Mononuclear cell (primary cell): ENCODE results near the gene ANKRD6. TPM values are rescaled to one million over a fixed set of nuclear protein-coding genes. Genes with fewer than 3 reads are reported as not detected.

ENCODE experiments used
- H3K27me3 ChIP-seq: 2 replicates; pipeline ENCODE4 v1.6.0; 2011; ENCODE audit warnings: low read length, control low read depth; ENCODE audit not compliant: insufficient read depth
- H3K4me1 ChIP-seq: 2 replicates; pipeline ENCODE4 v1.5.1; 2011; ENCODE audit warnings: mild to moderate bottlenecking, low read length, control low read depth; ENCODE audit not compliant: insufficient read depth
- H3K4me3 ChIP-seq: 2 replicates; pipeline ENCODE4 v1.5.1; 2011; ENCODE audit warnings: mild to moderate bottlenecking, low read length, moderate library complexity
- H3K9me3 ChIP-seq: 2 replicates; pipeline ENCODE4 v1.5.1; 2011; ENCODE audit warnings: low read depth, mild to moderate bottlenecking, control low read depth, low read length
- total RNA-seq: library from RNA; depleted of rRNA; stranded (reverse); fragments of >200 nt; gene quantifications from one replicate; pipeline ENCODE4 v1.2.3, GENCODE V29; 2012

Gene ANKRD6
- total RNA-seq, 1 donor = 1.8 TPM

DNA sequence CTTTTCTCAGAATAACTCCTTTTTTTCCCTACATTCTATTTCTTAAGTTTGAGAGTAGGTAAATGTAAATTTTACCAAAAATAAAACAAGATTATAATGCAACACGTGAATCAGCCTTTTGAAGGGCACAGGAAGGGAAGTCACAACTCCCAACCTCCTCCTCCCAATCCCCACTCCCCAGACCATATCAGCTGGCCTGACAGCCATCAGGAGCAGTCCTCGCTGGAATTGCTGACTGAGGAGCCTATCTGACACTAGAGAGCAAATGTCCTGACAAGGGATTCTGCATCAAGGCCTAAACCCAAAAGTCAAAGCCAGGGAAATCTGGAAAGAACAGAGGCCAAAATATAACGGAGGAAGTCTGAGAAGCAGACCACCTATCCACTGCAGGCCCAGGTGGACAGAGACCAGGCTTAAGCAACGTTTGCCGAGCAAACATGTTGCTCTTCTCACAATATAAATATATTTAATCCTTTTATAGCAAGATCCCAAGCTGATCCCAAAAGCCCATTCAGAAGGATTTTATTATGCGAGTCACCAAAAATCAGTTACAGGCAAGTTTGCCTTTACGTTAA lies 23.4 kb upstream of the ANKRD6 start:
- no peak overlapping the region for H3K4me3 ChIP-seq
- H3K4me1 ChIP-seq = peaks cover 48% of the 10 kb centered on the region
- no peaks in the 10 kb centered on the region for H3K9me3 ChIP-seq
- peaks cover 6% of the 10 kb centered on the region for H3K27me3 ChIP-seq

DNA sequence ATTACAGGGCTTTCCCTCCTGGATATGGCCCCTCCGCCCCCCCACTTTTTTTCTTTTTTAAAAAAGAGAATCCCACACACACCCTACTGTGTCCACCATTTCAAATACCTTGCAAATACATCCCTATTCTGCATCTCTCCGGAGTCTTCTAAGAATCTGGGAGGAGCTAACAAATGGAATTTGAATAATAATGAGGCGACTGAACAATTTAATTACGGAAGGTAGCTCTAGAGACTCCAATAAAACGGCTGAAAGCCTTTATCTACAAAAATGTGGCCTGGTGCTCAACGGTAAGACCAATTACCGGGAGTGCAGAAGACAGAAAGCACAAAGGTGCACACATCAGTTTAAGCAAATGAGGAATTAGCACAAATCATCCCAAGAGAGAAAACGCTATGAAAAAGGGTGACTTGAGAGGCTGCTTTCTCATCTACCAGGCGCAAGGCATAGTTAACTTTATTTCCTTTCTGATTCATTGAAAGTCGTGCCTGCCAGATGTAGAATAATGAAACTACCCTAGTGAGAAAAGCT lies 22.7 kb upstream of the ANKRD6 start:
- H3K9me3 ChIP-seq = no peaks in the 10 kb centered on the region
- no peak overlapping the region for H3K4me3 ChIP-seq
- H3K4me1 ChIP-seq = peaks cover 48% of the 10 kb centered on the region
- peaks cover 9% of the 10 kb centered on the region for H3K27me3 ChIP-seq

DNA sequence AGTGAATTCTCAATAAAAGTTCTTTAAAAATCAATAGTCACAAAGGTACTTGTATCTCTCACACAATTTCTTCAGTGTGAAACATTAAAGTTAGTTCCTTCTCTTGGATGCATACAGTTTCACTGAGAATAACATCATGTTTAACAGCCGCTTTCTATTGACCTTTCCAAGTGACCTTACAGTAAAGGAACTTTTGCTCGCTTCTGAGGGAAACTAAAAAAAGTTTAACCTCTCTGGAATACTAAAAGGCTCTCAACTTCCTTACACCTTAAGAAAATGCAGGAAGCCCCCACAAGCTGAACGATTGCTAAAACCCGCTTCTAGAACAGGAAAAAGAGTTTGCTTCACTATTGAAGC lies 22.2 kb upstream of the ANKRD6 start:
- no peaks in the 10 kb centered on the region for H3K9me3 ChIP-seq
- H3K4me3 ChIP-seq = peak overlapping the region; percentile 61
- peaks cover 9% of the 10 kb centered on the region for H3K27me3 ChIP-seq
- peaks cover 48% of the 10 kb centered on the region for H3K4me1 ChIP-seq

DNA sequence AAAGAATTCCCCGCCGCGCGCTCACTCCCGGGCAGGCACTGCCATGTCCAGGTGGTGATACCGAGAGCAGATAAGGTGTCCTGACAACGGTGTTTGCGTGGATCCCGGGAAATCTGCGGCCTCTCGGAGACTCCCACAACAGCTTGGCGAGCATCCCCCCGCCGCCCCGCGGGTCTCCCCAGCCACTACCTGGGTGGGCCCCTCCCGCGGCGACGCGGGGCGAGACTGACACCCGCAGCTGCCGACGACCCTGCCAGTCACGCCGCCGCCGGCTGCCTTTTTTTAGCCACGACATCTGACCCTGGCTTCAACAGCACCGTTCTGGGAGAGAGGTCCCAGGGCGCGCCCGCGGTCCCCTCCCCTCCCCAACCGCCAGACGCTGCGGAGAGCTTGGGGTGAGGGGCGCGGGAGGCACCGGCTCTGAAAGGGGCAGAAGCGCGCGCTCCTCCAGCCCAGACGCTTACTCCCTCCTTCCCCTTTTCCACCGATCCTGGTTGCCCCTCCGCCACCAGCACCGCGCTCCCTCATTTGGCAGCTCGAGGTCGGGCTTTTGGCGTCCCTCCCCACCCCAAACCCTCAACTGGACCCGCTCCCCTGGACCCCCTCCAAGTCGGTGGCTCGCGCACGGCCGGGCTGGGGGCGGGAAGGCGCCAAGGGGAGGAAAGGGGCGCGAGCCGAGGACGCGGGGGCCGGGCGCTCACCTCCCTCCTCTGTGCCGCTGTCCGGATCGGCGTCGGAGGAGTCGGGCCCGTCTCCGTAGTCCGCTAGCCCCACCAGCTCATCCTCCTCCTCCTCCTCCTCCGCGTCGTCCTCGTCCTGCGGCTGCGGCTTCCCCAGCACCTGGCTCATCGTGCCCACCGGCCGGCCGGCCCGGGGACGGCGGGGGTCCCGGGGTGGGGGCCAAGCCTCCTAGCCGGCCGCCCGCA lies 21.5 kb upstream of the ANKRD6 start:
- H3K9me3 ChIP-seq = no peaks in the 10 kb centered on the region
- peak overlapping the region; percentile 61 for H3K4me3 ChIP-seq
- H3K27me3 ChIP-seq = peaks cover 9% of the 10 kb centered on the region
- peaks cover 43% of the 10 kb centered on the region for H3K4me1 ChIP-seq

DNA sequence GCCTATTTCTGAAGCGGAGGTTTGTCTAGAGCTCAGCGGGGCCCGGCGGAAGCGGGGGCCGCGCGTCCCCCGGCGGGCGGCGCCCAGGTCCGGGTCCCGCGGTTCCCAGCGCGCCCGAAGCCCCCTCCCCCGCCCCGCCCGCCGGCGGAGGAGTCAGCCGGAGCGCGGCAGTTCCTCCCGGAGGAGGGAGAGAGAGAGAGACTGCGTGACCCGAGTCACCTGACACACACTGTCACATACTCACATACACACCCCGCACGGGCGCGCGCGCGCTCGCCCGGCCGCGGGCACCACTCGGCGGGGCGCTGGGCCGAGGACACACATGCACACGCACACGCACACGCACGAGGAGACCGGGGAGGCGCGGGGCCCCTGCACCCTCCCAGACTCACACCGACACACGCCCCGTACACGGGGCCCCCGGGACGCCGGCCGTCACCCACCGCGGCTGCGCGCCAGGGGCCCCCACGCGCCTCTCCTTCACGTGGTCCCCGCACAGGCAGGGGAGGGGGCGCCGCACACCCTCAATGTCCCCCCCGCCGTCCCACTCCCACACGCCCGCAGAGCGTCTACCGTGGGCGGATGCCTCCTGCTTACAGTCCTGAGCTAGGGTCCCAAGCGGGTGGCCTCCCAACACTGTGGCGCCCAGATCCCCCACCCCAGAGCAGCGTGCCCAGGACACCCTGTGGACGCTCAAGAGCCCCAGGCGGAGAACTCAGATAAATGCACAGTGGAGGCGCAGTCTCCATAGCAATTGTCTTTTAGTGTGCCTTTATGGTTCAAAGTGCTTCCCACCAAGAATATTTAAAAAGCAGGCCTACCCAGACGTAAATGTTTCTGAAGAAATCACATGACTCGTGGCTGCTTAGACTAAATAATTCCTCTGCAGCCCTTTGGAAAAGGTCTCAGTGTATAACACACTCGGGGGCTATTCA lies 20.6 kb upstream of the ANKRD6 start, which contains the start of gene RRAGD:
Gene RRAGD (minus strand): TSS at position 203 of the 935 bp plus-strand sequence. CDS start 280 bp downstream, outside the sequence.
- Histone ChIP-seq H3K9me3 (no peaks in the 10 kb centered on the region), H3K4me3 (peak within 1 kb of the TSS; percentile 61), H3K4me1 (peaks cover 34% of the 10 kb centered on the region), H3K27me3 (peaks cover 9% of the 10 kb centered on the region)

DNA sequence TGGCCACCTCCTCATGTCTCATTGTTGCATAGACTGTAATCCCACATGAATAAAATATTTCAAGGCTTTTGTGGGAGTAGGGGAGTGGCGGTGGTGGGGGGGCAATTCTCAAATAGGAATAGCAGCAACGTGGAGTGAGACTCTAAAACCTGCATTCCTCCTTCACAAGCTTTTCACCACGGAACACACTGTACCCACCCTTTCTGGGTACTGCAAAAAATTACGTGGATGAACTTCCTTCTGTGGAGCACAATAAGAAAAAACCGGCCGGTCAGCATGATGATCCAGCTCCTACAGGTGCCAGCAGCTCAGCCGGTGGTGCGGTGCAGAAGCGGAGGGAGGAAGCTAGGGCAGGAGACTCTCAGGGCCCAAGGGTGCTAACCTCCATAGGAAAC lies 19.9 kb upstream of the ANKRD6 start:
- Histone ChIP-seq H3K27me3 (peaks cover 9% of the 10 kb centered on the region), H3K9me3 (no peaks in the 10 kb centered on the region), H3K4me3 (peak overlapping the region; percentile 61), H3K4me1 (peaks cover 34% of the 10 kb centered on the region)

DNA sequence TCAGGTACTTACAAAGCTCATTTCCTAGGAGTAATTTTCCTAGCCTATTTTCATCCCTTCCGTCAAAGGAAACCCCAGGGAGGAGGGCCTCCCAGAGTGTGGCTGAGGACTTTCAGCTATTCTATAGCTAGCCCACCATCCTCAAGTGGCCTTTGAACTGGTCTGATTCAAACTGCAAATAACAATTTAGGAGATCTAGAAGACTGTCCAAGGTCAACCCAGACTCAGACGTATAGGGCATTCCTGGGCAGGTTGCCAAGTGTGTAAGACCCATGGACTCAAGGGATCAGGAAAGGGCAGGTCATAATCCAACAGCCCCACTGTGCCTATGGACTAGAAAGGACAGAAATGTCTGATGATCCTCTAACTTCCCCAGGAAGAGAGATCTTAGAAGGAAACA lies 18.7 kb upstream of the ANKRD6 start:
- H3K4me1 ChIP-seq = peaks cover 29% of the 10 kb centered on the region
- H3K27me3 ChIP-seq = peaks cover 9% of the 10 kb centered on the region
- no peak overlapping the region for H3K4me3 ChIP-seq
- no peaks in the 10 kb centered on the region for H3K9me3 ChIP-seq

DNA sequence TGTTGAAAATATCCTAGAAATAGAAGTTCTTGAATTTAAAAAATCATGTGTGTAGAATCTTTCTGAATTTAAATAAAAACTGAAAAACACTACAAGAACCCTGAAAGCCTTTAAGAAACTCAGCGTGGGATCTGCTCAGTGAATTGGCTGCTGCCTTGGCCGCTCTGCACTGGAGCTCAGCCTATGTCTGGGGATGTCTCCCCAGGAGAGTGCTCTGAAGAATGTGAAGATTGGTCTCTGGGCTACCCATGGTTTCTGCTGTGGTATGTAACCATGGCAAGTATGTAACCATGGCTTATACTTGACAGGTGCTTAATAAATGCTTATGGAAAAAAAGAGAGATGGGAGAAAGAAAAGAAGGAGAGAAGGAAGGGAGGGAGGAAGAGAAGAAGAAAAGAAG lies 17.8 kb upstream of the ANKRD6 start:
- Histone ChIP-seq H3K9me3 (no peaks in the 10 kb centered on the region), H3K4me3 (no peak overlapping the region), H3K27me3 (peaks cover 6% of the 10 kb centered on the region), H3K4me1 (peaks cover 19% of the 10 kb centered on the region)

DNA sequence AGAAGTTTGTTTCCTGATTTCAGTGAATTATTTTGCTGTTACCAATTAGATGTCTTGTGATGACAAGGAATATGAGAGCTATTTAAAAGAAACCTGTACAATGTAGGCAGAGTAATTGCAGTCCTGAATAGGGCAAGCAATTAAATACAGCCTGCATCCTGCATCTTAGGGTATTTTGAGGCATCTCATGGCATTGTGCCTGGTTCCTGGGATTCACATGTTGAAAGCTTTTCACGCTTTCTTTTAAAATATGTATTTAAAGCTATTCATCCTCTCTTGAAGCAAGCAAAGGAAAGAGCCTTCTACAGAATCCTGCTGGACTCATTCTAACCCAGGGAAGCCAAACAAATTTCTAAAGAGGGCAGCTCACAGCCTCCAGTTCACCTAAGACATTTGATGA lies 16.2 kb upstream of the ANKRD6 start:
- no peaks in the 10 kb centered on the region for H3K9me3 ChIP-seq
- peaks cover 10% of the 10 kb centered on the region for H3K4me1 ChIP-seq
- peaks cover 6% of the 10 kb centered on the region for H3K27me3 ChIP-seq
- no peak overlapping the region for H3K4me3 ChIP-seq

DNA sequence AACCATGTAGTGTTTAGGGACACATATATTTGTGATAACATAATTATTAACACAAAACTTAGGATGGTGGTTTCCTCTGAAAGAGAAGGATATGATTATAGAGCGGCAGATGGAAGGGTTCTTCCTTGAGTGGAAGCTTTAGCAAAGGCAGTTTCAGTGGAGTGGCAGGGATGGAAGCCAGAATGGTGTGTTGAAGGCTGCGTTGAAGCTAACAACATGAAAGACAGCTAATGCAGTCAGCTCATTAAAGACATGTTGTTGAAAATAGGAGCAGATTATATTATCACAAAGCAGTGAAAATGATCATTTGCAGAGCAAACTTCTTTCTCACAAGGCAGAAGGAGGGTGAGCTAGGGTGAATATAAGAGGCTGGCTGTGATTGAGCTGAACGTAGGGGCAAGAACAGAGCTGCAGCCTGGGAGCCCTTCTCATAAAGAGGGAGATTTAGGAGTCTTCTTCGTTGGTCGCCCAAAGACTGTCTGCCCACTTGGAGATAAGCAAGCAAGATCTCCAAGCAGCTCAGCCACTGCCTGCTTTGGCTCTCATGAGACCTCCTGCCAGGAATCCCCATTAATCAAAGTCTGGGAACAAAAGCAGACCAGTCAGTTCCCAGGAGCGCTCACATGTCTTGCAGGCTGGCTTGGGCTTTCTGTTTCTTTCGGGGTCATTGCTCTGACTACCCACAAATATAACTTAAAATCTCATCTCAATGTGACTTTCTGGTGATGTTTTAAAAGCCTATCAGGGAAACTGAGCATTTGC lies 2.6 kb upstream of the ANKRD6 start:
- Histone ChIP-seq H3K4me3 (no peak overlapping the region), H3K27me3 (no peaks in the 10 kb centered on the region), H3K9me3 (no peaks in the 10 kb centered on the region), H3K4me1 (peaks cover 13% of the 10 kb centered on the region)

DNA sequence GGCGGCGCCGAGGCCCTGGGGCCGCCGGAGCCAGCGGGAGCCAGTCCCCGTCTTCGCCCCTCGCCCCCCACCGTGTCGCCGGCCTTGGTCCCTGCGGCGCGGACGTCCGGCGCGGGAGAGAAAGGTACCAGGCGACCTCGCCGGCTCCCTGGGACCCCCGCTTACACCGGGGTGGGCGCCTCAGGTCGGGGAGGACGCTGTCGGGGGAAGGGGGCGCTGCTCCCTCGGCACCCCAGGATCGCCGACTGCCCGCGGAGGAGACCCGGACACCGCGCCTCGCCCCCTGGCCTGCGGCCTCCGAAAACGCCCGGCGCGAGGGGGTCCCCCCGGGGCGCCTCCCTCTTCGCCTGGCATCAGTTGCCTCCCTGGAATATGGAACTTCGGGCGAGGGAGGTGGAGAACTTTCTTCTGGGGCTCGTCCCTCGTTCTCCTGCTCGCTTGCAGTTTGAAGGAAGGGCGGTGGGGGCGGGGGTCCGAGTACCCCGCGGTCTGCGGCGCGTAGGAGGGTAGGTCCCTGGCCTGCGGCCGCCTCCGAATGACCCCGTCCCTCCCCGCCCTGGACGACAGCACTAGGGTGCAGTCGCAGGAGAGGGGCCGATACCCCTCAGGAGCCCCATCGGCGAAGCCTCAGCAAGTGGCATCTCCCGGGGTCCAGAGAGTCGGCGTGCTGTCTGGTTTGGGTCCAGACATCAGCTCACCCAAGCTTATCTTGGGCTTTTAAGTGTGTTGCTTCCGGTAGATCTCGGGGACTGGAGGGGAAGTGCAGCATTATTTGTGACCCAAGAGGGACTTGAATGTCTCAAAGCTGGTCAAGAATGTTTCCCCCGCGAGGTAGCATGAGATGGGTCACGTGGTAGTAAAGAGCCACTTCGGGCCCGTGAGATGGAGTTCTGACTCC lies 549 bp downstream of the ANKRD6 start:
- peak overlapping the region; percentile 56 for H3K4me3 ChIP-seq
- no peaks in the 10 kb centered on the region for H3K27me3 ChIP-seq
- no peaks in the 10 kb centered on the region for H3K9me3 ChIP-seq
- peaks cover 13% of the 10 kb centered on the region for H3K4me1 ChIP-seq

DNA sequence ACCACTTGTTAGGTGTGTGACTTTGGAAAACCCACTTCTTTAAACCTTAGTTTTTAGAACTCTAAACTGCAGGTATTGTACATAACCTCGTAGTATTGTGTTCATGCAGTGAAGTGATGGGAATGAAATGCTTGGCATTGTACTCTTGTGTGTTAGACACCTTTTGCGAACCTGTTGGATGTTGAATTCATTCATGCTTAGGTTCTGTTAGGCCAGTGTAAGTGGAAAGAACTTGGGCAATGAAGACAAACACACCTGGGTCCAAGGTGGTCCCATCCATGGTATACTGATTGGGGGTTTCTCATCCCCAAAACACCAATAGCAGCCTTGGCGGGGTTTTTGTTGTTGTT lies 1.2 kb downstream of the ANKRD6 start:
- Histone ChIP-seq H3K4me3 (no peak overlapping the region), H3K27me3 (no peaks in the 10 kb centered on the region)

DNA sequence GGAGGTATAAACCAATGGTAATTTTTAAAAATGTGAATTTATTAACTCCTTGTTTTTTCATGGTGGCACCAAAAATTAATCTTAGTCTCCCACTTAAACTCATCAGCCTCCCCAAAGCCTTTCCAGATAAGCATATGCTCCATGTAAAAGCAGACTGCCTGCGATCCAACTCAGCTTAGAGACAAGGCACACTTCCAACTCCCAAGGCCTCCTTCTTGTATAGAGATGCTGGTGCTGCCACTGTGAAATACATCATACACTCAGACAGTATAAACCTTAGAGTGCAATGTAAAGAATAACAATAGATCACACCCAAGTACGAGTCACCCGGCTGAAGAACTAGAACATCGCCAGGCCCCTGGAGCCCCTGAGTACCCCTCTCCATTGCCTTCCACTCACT lies 2.0 kb downstream of the ANKRD6 start:
- H3K4me1 ChIP-seq = peaks cover 13% of the 10 kb centered on the region
- H3K4me3 ChIP-seq = no peak overlapping the region
- no peaks in the 10 kb centered on the region for H3K27me3 ChIP-seq
- no peaks in the 10 kb centered on the region for H3K9me3 ChIP-seq

More for the DNA sequence above, 1.2 kb downstream of the ANKRD6 start:
- Histone ChIP-seq H3K4me1 (peaks cover 13% of the 10 kb centered on the region), H3K9me3 (no peaks in the 10 kb centered on the region)
